D721Med (cell line): ENCODE measurements around the gene TMEM59L.

Experiments
- DNase-seq: peaks from one replicate; pipeline ENCODE4 v3.0.0; 2011; ENCODE audit warnings: low spot score; ENCODE audit not compliant: insufficient read length
- FAIRE-seq: peaks from 2 replicates; lab custom pipeline; 2011; peaks lifted over from hg19 to GRCh38; lab: Jason Lieb, UNC
- TF ChIP-seq, protein P1 (sequence below): IDR thresholded peaks from 2 replicates; pipeline ENCODE4 v1.5.1; 2012; ENCODE audit warnings: mild to moderate bottlenecking, control low read depth; ENCODE audit not compliant: insufficient read depth; ENCODE audit errors: missing control alignments

TMEM59L gene

DNA sequence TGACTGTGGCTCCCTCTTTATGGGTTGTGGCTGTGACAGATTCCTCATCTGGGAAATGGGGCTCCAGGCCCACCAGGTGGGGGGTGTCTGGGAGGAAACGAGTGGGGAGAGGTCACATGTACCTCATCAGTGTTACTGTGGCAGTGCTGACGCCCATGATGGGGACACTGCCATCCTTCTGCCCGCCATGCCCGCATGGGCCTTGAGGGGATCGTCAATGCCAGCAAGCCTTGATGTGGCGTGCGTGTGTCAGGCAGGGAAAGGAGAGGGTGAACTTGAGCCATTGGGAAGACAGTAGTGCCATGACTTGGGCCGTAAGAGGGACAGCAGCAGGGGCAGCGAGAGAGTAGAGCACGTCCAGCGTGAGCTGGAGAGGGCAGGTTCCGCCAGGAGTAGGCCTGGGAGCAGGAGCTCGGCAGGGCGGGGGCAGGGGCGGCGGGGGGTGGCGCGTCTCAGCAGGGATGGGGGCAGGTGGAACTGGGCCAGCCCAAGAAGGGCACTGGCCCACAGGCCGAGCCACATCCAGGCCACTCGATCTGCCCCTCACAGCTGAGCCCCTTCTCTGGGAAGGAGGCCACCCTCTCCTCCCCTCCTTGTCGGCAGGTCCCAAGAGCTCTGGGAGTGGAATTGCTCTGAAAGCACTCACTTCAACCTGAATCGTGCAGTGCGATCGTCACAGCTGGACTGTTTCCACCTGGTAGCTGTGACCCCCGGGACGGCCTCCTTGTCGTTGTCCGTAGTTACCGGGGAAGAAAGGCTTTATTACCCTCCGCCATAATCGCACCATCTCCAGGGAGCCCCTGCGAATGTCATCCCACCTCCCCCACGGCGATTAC is 34.1 kb downstream of the TMEM59L start:
- FAIRE-seq (no peak), DNase-seq (no peak)
- TF ChIP-seq, protein P1, sequence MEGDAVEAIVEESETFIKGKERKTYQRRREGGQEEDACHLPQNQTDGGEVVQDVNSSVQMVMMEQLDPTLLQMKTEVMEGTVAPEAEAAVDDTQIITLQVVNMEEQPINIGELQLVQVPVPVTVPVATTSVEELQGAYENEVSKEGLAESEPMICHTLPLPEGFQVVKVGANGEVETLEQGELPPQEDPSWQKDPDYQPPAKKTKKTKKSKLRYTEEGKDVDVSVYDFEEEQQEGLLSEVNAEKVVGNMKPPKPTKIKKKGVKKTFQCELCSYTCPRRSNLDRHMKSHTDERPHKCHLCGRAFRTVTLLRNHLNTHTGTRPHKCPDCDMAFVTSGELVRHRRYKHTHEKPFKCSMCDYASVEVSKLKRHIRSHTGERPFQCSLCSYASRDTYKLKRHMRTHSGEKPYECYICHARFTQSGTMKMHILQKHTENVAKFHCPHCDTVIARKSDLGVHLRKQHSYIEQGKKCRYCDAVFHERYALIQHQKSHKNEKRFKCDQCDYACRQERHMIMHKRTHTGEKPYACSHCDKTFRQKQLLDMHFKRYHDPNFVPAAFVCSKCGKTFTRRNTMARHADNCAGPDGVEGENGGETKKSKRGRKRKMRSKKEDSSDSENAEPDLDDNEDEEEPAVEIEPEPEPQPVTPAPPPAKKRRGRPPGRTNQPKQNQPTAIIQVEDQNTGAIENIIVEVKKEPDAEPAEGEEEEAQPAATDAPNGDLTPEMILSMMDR, result no peak

DNA sequence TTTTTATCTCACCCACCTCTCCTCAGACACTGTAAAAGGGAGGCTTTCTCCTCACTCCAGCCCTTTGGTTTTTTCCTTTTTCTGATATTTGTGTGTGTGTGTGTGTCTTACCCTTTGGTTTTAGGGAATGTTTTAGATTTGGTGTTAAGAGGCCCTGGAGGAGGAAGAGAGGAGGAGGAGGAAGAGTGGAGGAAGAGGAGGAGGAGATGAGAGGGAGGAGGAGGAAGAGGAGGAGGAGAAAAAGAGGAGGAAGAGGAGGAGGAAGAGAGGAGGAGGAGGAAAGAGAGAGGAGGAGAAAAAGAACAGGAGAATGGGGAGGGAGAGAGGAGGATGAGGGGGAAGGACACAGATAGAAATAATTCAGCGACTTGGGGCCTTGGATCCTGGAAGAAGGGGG is 34.7 kb downstream of the TMEM59L start:
- TF ChIP-seq, protein P1, result no peak
- no peak for FAIRE-seq
- DNase-seq, result no peak

DNA sequence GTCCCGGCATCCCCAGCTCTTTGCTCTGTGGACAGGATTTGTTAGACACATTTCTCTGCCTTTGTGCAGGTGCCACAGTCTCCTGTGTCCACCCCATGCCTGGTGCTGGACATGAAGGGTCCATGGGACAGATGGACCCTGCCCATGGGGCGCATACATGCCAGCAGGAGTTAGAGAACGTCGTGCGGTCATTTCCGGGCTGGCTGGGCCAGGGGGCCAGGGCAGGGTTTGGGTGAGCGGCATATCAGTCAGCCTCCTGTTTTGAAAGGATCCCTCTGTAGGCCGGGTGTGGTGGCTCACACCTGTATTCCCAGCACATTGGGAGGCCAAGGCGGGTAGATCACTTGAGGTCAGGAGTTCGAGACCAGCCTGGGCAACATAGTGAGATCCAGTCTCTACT is 35.1 kb downstream of the TMEM59L start:
- TF ChIP-seq, protein P1, result no peak
- FAIRE-seq (no peak), DNase-seq (no peak)

DNA sequence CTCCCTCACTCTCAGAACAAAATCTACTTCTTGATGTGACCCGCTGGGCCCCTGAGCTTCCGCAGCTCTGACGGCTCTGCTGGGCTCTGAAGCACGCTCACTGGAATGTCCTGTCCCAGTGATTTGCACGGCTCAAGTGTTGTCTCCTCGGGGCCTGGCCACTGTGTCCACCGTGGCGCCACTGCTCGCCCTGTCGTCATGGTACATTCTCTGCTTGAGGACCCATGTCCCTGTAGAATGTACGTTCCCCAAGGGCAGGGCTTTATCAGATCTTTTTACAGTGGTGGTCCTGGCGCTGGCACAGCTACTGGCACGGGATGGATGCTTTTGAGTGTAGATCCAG is 36.3 kb downstream of the TMEM59L start:
- DNase-seq, result no peak
- TF ChIP-seq, protein P1, result no peak
- FAIRE-seq, result no peak

DNA sequence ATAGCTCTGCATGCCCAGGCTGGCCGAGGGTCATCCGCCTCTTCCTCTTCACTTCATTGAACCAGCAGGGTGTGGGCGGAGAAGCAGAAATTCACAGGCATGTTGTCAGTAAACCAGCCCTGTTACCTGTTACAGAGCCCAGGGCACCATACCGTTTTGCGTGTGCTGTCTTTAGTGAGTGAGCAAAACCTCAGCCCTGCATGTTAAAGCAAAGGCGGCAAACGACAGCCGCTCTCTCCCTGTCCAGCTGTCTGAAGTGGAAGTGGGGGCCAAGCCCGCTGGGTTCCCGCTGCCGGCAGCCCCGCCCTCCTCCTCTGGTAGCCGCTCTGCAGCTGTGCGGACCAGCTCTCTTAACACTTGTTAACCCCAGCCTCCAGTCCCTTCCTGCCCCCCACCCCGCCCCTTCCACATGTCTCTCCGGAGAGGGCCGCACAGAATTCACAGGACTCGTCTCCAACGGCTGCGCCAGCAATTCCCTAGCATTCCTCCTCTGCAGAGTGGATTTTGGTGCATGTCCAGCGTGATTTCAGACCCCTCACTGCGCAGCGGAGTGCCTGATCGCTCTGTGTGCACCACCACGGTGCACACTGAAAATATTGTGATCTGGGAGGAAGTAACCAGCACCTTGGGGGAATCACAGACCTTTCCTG is 36.8 kb downstream of the TMEM59L start:
- no peak for FAIRE-seq
- TF ChIP-seq, protein P1, result no peak
- DNase-seq, result no peak

DNA sequence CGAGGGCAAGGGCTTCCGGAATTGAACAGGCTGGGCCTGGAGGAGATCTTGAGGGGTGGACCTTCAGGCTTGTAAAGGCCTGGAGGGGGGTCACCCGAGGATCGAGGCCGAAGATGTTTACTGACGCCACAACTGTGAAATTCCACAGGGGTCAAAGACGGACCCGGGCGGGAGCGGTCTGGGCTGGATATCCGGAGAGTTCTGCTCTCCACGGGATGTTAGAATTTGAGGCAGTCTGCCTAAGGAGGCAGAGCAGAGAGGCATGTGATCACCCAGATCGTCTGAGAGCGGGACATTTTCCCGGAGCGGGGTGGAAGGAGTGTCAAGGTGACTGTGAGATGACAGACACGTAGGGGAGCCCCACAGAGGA is 37.3 kb downstream of the TMEM59L start:
- no peak for FAIRE-seq
- no peak for DNase-seq
- TF ChIP-seq, protein P1, result no peak
